ENCODE data around the gene CDK4. TPM values are rescaled to one million over a fixed set of nuclear protein-coding genes. Genes with fewer than 3 reads are reported as not detected.

Gene CDK4
- total and polyA plus RNA-seq, 2 donors from 2014 or later, result 69.1 to 118 TPM

GRCh38 chr12:57745485-57745881 lies 6.6 kb downstream of the CDK4 start:
- Histone ChIP-seq H3K27me3 (ENCODE audit: control insufficient read depth, insufficient read depth, low read length) (peaks cover 8% of the 10 kb centered on the region), H3K4me3 (ENCODE audit: low read length in 3 of 3) (peak overlapping the region; percentile 91 to 96 (median 96)), H3K4me1 (ENCODE audit: control insufficient read depth in 2 of 3, insufficient read depth in 2 of 3, low read depth in 1 of 3, low read length in 3 of 3) (peaks cover 0 to 6% (median 5%) of the 10 kb centered on the region in 3 donors), H3K27ac (ENCODE audit: low read depth in 2 of 2, low read length in 2 of 2) (peak overlapping the region; percentile 95 to 98), H3K36me3 (ENCODE audit: control insufficient read depth in 2 of 3, insufficient read depth in 3 of 3, low read length in 3 of 3) (peaks cover 7 to 16% (median 7%) of the 10 kb centered on the region in 3 donors), H3K9ac (ENCODE audit: low read length in 3 of 3) (peak overlapping the region; percentile 89 to 97 (median 96)), H3K9me3 (ENCODE audit: control insufficient read depth in 2 of 3, insufficient read depth in 1 of 3, low read length in 3 of 3) (no peaks in the 10 kb centered on the region)
- TF ChIP-seq CTCF (IDR thresholded peaks at IDR 0.05; ENCODE audit: borderline replicate concordance, extremely low read depth, insufficient read depth), result no peak
- FAIRE-seq (no peak), DNase-seq (peak in 2 of 5 donors; percentile 57 to 59)
- intact Hi-C loops (cut with DNase I), result no loop called here

GRCh38 chr12:57744777-57745484 lies 7.2 kb downstream of the CDK4 start, which contains the start of gene TSPAN31:
TSS of gene TSPAN31 (plus strand) at chr12:57745039. CDS start at chr12:57745155, 116 bp downstream.
- intact Hi-C loops (cut with DNase I), result no loop called here
- DNase-seq, result peak; percentile 98 to 99 (median 99)

GRCh38 chr12:57744194-57744776 lies 7.8 kb downstream of the CDK4 start:
- H3K9me3 ChIP-seq (ENCODE audit: control insufficient read depth in 2 of 3, insufficient read depth in 1 of 3, low read length in 3 of 3), result no peaks in the 10 kb centered on the region
- peak overlapping the region; percentile 95 to 98 for H3K27ac ChIP-seq (ENCODE audit: low read depth in 2 of 2, low read length in 2 of 2)
- FAIRE-seq, result no peak
- DNase-seq, result peak in 1 of 5 donors; percentile 93
- H3K4me1 ChIP-seq (ENCODE audit: control insufficient read depth in 2 of 3, insufficient read depth in 2 of 3, low read depth in 1 of 3, low read length in 3 of 3), result peaks cover 0 to 6% (median 5%) of the 10 kb centered on the region in 3 donors
- H3K4me3 ChIP-seq (ENCODE audit: low read length in 3 of 3), result peak overlapping the region; percentile 91 to 96 (median 96)
- H3K36me3 ChIP-seq (ENCODE audit: control insufficient read depth in 2 of 3, insufficient read depth in 3 of 3, low read length in 3 of 3), result peaks cover 4 to 15% (median 7%) of the 10 kb centered on the region in 3 donors
- TF ChIP-seq CTCF (IDR thresholded peaks at IDR 0.05; ENCODE audit: borderline replicate concordance, extremely low read depth, insufficient read depth), result no peak
- peaks cover 14% of the 10 kb centered on the region for H3K27me3 ChIP-seq (ENCODE audit: control insufficient read depth, insufficient read depth, low read length)
- intact Hi-C loops (cut with DNase I), result no loop called here
- H3K9ac ChIP-seq (ENCODE audit: low read length in 3 of 3), result peak overlapping the region in 2 of 3 donors; percentile 89 to 96

More at GRCh38 chr12:57744777-57745484, 7.2 kb downstream of the CDK4 start, which contains the start of gene TSPAN31:
- Histone ChIP-seq H3K9ac (ENCODE audit: low read length in 3 of 3) (peak within 1 kb of the TSS; percentile 89 to 97 (median 96)), H3K27ac (ENCODE audit: low read depth in 2 of 2, low read length in 2 of 2) (peak within 1 kb of the TSS; percentile 95 to 98), H3K4me3 (ENCODE audit: low read length in 3 of 3) (peak within 1 kb of the TSS; percentile 91 to 96 (median 96)), H3K27me3 (ENCODE audit: control insufficient read depth, insufficient read depth, low read length) (peaks cover 8% of the 10 kb centered on the region), H3K36me3 (ENCODE audit: control insufficient read depth in 2 of 3, insufficient read depth in 3 of 3, low read length in 3 of 3) (peaks cover 4 to 15% (median 7%) of the 10 kb centered on the region in 3 donors), H3K4me1 (ENCODE audit: control insufficient read depth in 2 of 3, insufficient read depth in 2 of 3, low read depth in 1 of 3, low read length in 3 of 3) (peaks cover 0 to 6% (median 5%) of the 10 kb centered on the region in 3 donors), H3K9me3 (ENCODE audit: control insufficient read depth in 2 of 3, insufficient read depth in 1 of 3, low read length in 3 of 3) (no peaks in the 10 kb centered on the region)
- TF ChIP-seq CTCF (IDR thresholded peaks at IDR 0.05; ENCODE audit: borderline replicate concordance, extremely low read depth, insufficient read depth), result no peak
- FAIRE-seq, result peak; percentile 82
